WTC11 (cell line): ENCODE results near the gene MAML3.

Experiments used
- CREB1 ChIP-seq: sonication (generic); formaldehyde crosslinking; IDR thresholded peaks from 2 replicates; pipeline ENCODE4 v1.8.0; 2023; ENCODE audit warnings: mild to moderate bottlenecking, missing genetic modification reagents
- SP1 ChIP-seq: sonication (generic); formaldehyde crosslinking; conservative IDR thresholded peaks from 2 replicates; pipeline ENCODE4 v1.8.1; 2022; ENCODE audit warnings: missing genetic modification reagents
- TF ChIP-seq, protein P1 (sequence below): fragments of 200-600 bp; IDR thresholded peaks from 2 replicates; pipeline ENCODE4 v1.8.0; 2022; ENCODE audit warnings: antibody characterized with exemption
- TF ChIP-seq, protein P2 (sequence below): sonication (generic); formaldehyde crosslinking; IDR thresholded peaks from 2 replicates; pipeline ENCODE4 v1.8.0; 2022; ENCODE audit warnings: mild to moderate bottlenecking, missing genetic modification reagents

DNA sequence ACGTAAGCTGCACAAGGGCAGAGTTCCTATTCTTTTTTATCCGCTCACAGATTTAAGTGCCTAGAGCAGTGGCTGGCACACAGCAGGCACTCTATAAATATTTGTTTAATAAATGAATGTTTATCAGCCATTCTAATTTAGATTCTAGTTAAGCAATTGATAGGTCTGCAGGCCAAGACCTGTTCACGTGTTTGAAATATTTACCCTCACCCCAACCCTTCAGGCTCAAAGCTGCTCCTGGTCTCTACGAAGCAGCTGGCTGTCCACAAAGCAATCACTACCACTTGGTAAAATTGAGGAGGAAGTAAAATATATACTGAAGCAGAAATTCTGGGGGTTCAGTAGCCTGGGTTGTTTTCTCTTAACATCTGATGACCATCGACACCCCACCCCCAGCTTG lies 330.2 kb downstream of the MAML3 start:
- TF ChIP-seq, protein P1, sequence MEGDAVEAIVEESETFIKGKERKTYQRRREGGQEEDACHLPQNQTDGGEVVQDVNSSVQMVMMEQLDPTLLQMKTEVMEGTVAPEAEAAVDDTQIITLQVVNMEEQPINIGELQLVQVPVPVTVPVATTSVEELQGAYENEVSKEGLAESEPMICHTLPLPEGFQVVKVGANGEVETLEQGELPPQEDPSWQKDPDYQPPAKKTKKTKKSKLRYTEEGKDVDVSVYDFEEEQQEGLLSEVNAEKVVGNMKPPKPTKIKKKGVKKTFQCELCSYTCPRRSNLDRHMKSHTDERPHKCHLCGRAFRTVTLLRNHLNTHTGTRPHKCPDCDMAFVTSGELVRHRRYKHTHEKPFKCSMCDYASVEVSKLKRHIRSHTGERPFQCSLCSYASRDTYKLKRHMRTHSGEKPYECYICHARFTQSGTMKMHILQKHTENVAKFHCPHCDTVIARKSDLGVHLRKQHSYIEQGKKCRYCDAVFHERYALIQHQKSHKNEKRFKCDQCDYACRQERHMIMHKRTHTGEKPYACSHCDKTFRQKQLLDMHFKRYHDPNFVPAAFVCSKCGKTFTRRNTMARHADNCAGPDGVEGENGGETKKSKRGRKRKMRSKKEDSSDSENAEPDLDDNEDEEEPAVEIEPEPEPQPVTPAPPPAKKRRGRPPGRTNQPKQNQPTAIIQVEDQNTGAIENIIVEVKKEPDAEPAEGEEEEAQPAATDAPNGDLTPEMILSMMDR, result no peak
- TF ChIP-seq CREB1 (CRISPR knock-in tag), result no peak
- no peak for TF ChIP-seq SP1
- TF ChIP-seq, protein P2, sequence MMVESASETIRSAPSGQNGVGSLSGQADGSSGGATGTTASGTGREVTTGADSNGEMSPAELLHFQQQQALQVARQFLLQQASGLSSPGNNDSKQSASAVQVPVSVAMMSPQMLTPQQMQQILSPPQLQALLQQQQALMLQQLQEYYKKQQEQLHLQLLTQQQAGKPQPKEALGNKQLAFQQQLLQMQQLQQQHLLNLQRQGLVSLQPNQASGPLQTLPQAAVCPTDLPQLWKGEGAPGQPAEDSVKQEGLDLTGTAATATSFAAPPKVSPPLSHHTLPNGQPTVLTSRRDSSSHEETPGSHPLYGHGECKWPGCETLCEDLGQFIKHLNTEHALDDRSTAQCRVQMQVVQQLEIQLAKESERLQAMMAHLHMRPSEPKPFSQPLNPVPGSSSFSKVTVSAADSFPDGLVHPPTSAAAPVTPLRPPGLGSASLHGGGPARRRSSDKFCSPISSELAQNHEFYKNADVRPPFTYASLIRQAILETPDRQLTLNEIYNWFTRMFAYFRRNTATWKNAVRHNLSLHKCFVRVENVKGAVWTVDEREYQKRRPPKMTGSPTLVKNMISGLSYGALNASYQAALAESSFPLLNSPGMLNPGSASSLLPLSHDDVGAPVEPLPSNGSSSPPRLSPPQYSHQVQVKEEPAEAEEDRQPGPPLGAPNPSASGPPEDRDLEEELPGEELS (CRISPR knock-in tag), result no peak
